H9 (cell line): ENCODE data around the gene SRCAP. TPM values are rescaled to one million over a fixed set of nuclear protein-coding genes. Genes with fewer than 3 reads are reported as not detected.

ENCODE experiments used
- DNase-seq: peaks from one replicate; pipeline ENCODE4 v3.0.0-alpha.2; 2017
- H2AFZ ChIP-seq: one replicate; pipeline ENCODE4 v1.6.1; 2013; ENCODE audit warnings: mild to moderate bottlenecking, low read length, control low read depth, moderate library complexity
- H2AK5ac ChIP-seq: 2 replicates; pipeline ENCODE4 v1.6.1; 2013; ENCODE audit warnings: low read length, control low read depth, mixed read lengths; ENCODE audit not compliant: insufficient read length
- H2BK120ac ChIP-seq: one replicate; pipeline ENCODE4 v1.6.1; 2013; ENCODE audit warnings: low read depth, mild to moderate bottlenecking, low read length, control low read depth, inconsistent platforms; ENCODE audit not compliant: poor library complexity, severe bottlenecking
- H2BK12ac ChIP-seq: 2 replicates; pipeline ENCODE4 v1.6.1; 2013; ENCODE audit warnings: low read length, control low read depth, mixed read lengths, low read depth; ENCODE audit not compliant: insufficient read length
- H2BK15ac ChIP-seq: 2 replicates; pipeline ENCODE4 v1.6.1; 2013; ENCODE audit warnings: low read depth, low read length, control low read depth
- H2BK20ac ChIP-seq: one replicate; pipeline ENCODE4 v1.6.1; 2013; ENCODE audit warnings: low read depth, mild to moderate bottlenecking, low read length, control low read depth, inconsistent platforms; ENCODE audit not compliant: poor library complexity, severe bottlenecking
- H2BK5ac ChIP-seq: 2 replicates; pipeline ENCODE4 v1.6.1; 2013; ENCODE audit warnings: low read length, control low read depth, mixed read lengths; ENCODE audit not compliant: insufficient read length
- H3K14ac ChIP-seq: 2 replicates; pipeline ENCODE4 v1.6.1; 2013; ENCODE audit warnings: low read length, control low read depth; ENCODE audit not compliant: insufficient read depth
- H3K18ac ChIP-seq: 2 replicates; pipeline ENCODE4 v1.6.1; 2013; ENCODE audit warnings: low read depth, mild to moderate bottlenecking, mixed read lengths, low read length, control low read depth; ENCODE audit not compliant: insufficient read length
- H3K23ac ChIP-seq: 2 replicates; pipeline ENCODE4 v1.6.1; 2013; ENCODE audit warnings: low read length, control low read depth, mixed read lengths, low read depth; ENCODE audit not compliant: insufficient read length
- H3K23me2 ChIP-seq: 2 replicates; pipeline ENCODE4 v1.6.1; 2013; ENCODE audit warnings: low read depth, mild to moderate bottlenecking, mixed read lengths, low read length, control low read depth; ENCODE audit not compliant: insufficient read length, poor library complexity, severe bottlenecking
- H3K27ac ChIP-seq: 2 replicates; pipeline ENCODE4 v1.5.1; 2013; ENCODE audit warnings: low read length, control low read depth, mixed read lengths, low read depth; ENCODE audit not compliant: insufficient read length
- H3K27me3 ChIP-seq: 2 replicates; pipeline ENCODE4 v1.6.1; 2013; ENCODE audit warnings: low read length, control low read depth, inconsistent platforms; ENCODE audit not compliant: insufficient read depth
- H3K4ac ChIP-seq: 2 replicates; pipeline ENCODE4 v1.6.1; 2013; ENCODE audit warnings: low read depth, mild to moderate bottlenecking, control low read depth, inconsistent platforms, low read length, moderate library complexity
- H3K4me1 ChIP-seq: 2 replicates; pipeline ENCODE4 v1.6.1; 2013; ENCODE audit warnings: low read length, control low read depth, inconsistent platforms; ENCODE audit not compliant: insufficient read depth
- H3K4me2 ChIP-seq: 2 replicates; pipeline ENCODE4 v1.6.1; 2013; ENCODE audit warnings: low read length, control low read depth, mixed read lengths; ENCODE audit not compliant: insufficient read length, insufficient read depth
- H3K56ac ChIP-seq: 2 replicates; pipeline ENCODE4 v1.6.1; 2013; ENCODE audit warnings: low read depth, mild to moderate bottlenecking, mixed read lengths, low read length, control low read depth; ENCODE audit not compliant: insufficient read length
- H3K79me1 ChIP-seq: 2 replicates; pipeline ENCODE4 v1.6.1; 2013; ENCODE audit warnings: low read depth, mild to moderate bottlenecking, moderate library complexity, low read length, control low read depth, inconsistent platforms; ENCODE audit not compliant: insufficient read depth, poor library complexity, severe bottlenecking
- H3K79me2 ChIP-seq: 2 replicates; pipeline ENCODE4 v1.6.1; 2013; ENCODE audit warnings: low read length, control low read depth, inconsistent platforms; ENCODE audit not compliant: insufficient read depth
- H3K9ac ChIP-seq: 2 replicates; pipeline ENCODE4 v1.6.1; 2013; ENCODE audit warnings: low read length, control low read depth, mixed read lengths; ENCODE audit not compliant: insufficient read length; ENCODE audit errors: extremely low read depth
- H3K9me3 ChIP-seq: one replicate; pipeline ENCODE4 v1.6.1; 2013; ENCODE audit warnings: low read depth, low read length, inconsistent platforms; ENCODE audit not compliant: control insufficient read depth
- H3T11ph ChIP-seq: one replicate; pipeline ENCODE4 v1.6.1; 2013; ENCODE audit warnings: mild to moderate bottlenecking, low read length, control low read depth, inconsistent platforms
- H4K20me1 ChIP-seq: one replicate; pipeline ENCODE4 v1.6.1; 2013; ENCODE audit not compliant: control insufficient read depth, insufficient read length, insufficient read depth
- H4K5ac ChIP-seq: 2 replicates; pipeline ENCODE4 v1.6.1; 2013; ENCODE audit warnings: low read depth, mild to moderate bottlenecking, mixed read lengths, low read length, control low read depth; ENCODE audit not compliant: insufficient read length
- H4K8ac ChIP-seq: replicated peaks from 2 replicates; pipeline ENCODE4 v1.6.1; 2013; ENCODE audit warnings: low read length, control low read depth, mixed read lengths, low read depth; ENCODE audit not compliant: insufficient read length
- H4K91ac ChIP-seq: 2 replicates; pipeline ENCODE4 v1.6.1; 2013; ENCODE audit warnings: low read depth, mild to moderate bottlenecking, moderate library complexity, mixed read lengths, low read length, control low read depth; ENCODE audit not compliant: insufficient read length
- H3K27ac Mint-ChIP-seq, 3 experiments: 2 replicates in 2 of 3; 3 replicates in 1 of 3; pipeline ENCODE4 v1.8.0; 2020 to 2021; ENCODE audit warnings: mixed read lengths in 3 of 3, mild to moderate bottlenecking in 1 of 3, moderate library complexity in 1 of 3
- H3K27me3 Mint-ChIP-seq: 2 replicates; pipeline ENCODE4 v1.8.0; 2021; ENCODE audit warnings: low read depth, mild to moderate bottlenecking, moderate library complexity, mixed read lengths
- H3K36me3 Mint-ChIP-seq, 3 experiments: 2 replicates in 2 of 3; 3 replicates in 1 of 3; pipeline ENCODE4 v1.8.0; 2020 to 2021; ENCODE audit warnings: low read depth in 3 of 3, mixed read lengths in 3 of 3; ENCODE audit not compliant: insufficient read depth in 1 of 3
- H3K4me1 Mint-ChIP-seq, 2 experiments: 2 replicates each; pipeline ENCODE4 v1.8.0; 2020; ENCODE audit warnings: mixed read lengths in 2 of 2
- H3K4me3 Mint-ChIP-seq, 2 experiments: 2 replicates in 1 of 2; 3 replicates in 1 of 2; pipeline ENCODE4 v1.8.0; 2020 to 2021; ENCODE audit warnings: mild to moderate bottlenecking in 2 of 2, mixed read lengths in 2 of 2, moderate library complexity in 1 of 2
- H3K9me3 Mint-ChIP-seq, 2 experiments: 2 replicates in 1 of 2; 3 replicates in 1 of 2; pipeline ENCODE4 v1.8.0; 2020; ENCODE audit warnings: mild to moderate bottlenecking in 2 of 2, mixed read lengths in 2 of 2, moderate library complexity in 1 of 2
- WGBS: extraction: QIAGEN DNeasy Blood & Tissue Kit; methylation state at CpG from one replicate; pipeline ENCODE4 v1.1.7; 2013; ENCODE audit warnings: missing lambda C conversion rate, low lambda C conversion rate, mixed read lengths; ENCODE audit not compliant: insufficient read length; ENCODE audit errors: extremely low coverage; 5-methylcytosine and 5-hydroxymethylcytosine counted together
- total RNA-seq: library from RNA; stranded (reverse); gene quantifications from 2 replicates; pipeline ENCODE4 v1.2.1, GENCODE V29; 2021
- TF ChIP-seq, protein P1 (sequence below): fragments of 200-600 bp; sonication (generic); conservative IDR thresholded peaks from 3 replicates; pipeline ENCODE4 v1.8.0; 2021; ENCODE audit warnings: antibody characterized with exemption, mild to moderate bottlenecking

SRCAP gene
- total RNA-seq, 1 experiment from 2014 or later: 63.1 TPM

GRCh38 chr16:30785126-30786106, 86.4 kb downstream of the SRCAP start:
- H3K9ac ChIP-seq: peak overlapping the region; percentile 75
- DNase-seq: no peak
- H2BK20ac ChIP-seq: no peak overlapping the region
- H3K9me3 Mint-ChIP-seq: no peaks in the 10 kb centered on the region
- H3T11ph ChIP-seq: no peak overlapping the region
- no peak overlapping the region for H3K27ac ChIP-seq
- H3K4me1 Mint-ChIP-seq: peaks cover 12 to 18% of the 10 kb centered on the region in 2 experiments
- no peaks in the 10 kb centered on the region for H3K27me3 ChIP-seq
- TF ChIP-seq, protein P1, sequence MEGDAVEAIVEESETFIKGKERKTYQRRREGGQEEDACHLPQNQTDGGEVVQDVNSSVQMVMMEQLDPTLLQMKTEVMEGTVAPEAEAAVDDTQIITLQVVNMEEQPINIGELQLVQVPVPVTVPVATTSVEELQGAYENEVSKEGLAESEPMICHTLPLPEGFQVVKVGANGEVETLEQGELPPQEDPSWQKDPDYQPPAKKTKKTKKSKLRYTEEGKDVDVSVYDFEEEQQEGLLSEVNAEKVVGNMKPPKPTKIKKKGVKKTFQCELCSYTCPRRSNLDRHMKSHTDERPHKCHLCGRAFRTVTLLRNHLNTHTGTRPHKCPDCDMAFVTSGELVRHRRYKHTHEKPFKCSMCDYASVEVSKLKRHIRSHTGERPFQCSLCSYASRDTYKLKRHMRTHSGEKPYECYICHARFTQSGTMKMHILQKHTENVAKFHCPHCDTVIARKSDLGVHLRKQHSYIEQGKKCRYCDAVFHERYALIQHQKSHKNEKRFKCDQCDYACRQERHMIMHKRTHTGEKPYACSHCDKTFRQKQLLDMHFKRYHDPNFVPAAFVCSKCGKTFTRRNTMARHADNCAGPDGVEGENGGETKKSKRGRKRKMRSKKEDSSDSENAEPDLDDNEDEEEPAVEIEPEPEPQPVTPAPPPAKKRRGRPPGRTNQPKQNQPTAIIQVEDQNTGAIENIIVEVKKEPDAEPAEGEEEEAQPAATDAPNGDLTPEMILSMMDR: no peak
- no peak overlapping the region; a peak in 1 of 7 replicates for H3K27ac Mint-ChIP-seq
- peaks cover 3% of the 10 kb centered on the region; the same call in 1 of the 2 replicates for H3K79me2 ChIP-seq
- no peak overlapping the region for H2BK5ac ChIP-seq
- peak overlapping the region; percentile 69 for H3K4me2 ChIP-seq
- H2BK12ac ChIP-seq: no peak overlapping the region
- no peak overlapping the region for H2BK120ac ChIP-seq
- no peak overlapping the region for H3K14ac ChIP-seq
- no peak overlapping the region for H3K23ac ChIP-seq
- no peak overlapping the region for H4K8ac ChIP-seq
- peaks cover 14 to 36% (median 26%) of the 10 kb centered on the region in 3 experiments; a peak in 6 of 7 replicates for H3K36me3 Mint-ChIP-seq
- H3K18ac ChIP-seq: no peak overlapping the region
- no peaks in the 10 kb centered on the region for H3K4me1 ChIP-seq
- no peak overlapping the region for H2AFZ ChIP-seq
- peaks cover 12% of the 10 kb centered on the region for H3K23me2 ChIP-seq
- H2BK15ac ChIP-seq: no peak overlapping the region
- no CpG with 5 or more reads among the region's 7 CpGs for WGBS
- H3K79me1 ChIP-seq: peaks cover 5% of the 10 kb centered on the region
- no peak overlapping the region for H3K4ac ChIP-seq
- H4K20me1 ChIP-seq: peaks cover 3% of the 10 kb centered on the region
- no peaks in the 10 kb centered on the region for H3K9me3 ChIP-seq
- H3K27me3 Mint-ChIP-seq: peaks cover 1% of the 10 kb centered on the region
- no peak overlapping the region for H4K5ac ChIP-seq
- H2AK5ac ChIP-seq: no peak overlapping the region
- H3K4me3 Mint-ChIP-seq: peak overlapping the region; percentile 85 to 91
- no peak overlapping the region for H4K91ac ChIP-seq
- no peak overlapping the region for H3K56ac ChIP-seq
